ENCODE results near the gene IGF2BP3. TPM values are rescaled to one million over a fixed set of nuclear protein-coding genes. Genes with fewer than 3 reads are reported as not detected.

Gene IGF2BP3
- polyA plus RNA-seq, 1 donor (not counting 4 experiments of a cell fraction or from before 2014, with no cell fraction given): 22.3 TPM

DNA sequence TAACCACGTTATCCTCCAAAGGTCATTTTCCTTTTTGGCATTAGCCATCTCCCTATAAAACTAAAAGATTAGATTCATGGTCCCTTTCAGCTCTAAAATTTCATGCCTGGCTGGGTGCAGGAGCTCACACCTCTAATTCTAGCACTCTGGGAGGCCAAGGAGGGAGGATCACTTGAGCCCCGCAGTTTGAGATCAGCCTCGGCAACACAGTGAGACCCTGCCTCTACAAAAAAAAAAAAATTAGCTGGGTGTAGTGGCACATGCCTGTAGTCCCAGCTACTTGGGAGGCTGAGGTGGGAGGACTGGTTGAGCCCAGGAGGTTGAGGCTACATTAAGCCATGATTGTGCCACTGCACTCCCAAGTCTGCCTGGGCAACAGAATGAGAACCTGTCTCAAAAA, 114.1 kb downstream of the IGF2BP3 start:
- H3K36me3 ChIP-seq (ENCODE audit: control insufficient read depth in 2 of 2, extremely low read depth in 1 of 2, insufficient read depth in 2 of 2, low read length in 2 of 2): no peaks in the 10 kb centered on the region
- no peak overlapping the region for H2AFZ ChIP-seq (ENCODE audit: control insufficient read depth, low read length)
- TF ChIP-seq, protein P1, sequence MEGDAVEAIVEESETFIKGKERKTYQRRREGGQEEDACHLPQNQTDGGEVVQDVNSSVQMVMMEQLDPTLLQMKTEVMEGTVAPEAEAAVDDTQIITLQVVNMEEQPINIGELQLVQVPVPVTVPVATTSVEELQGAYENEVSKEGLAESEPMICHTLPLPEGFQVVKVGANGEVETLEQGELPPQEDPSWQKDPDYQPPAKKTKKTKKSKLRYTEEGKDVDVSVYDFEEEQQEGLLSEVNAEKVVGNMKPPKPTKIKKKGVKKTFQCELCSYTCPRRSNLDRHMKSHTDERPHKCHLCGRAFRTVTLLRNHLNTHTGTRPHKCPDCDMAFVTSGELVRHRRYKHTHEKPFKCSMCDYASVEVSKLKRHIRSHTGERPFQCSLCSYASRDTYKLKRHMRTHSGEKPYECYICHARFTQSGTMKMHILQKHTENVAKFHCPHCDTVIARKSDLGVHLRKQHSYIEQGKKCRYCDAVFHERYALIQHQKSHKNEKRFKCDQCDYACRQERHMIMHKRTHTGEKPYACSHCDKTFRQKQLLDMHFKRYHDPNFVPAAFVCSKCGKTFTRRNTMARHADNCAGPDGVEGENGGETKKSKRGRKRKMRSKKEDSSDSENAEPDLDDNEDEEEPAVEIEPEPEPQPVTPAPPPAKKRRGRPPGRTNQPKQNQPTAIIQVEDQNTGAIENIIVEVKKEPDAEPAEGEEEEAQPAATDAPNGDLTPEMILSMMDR (optimal IDR thresholded peaks at IDR 0.05 in 1 of 3, IDR thresholded peaks at IDR 0.05 in 1 of 3, conservative IDR thresholded peaks at IDR 0.05 in 1 of 3; ENCODE audit: extremely low read depth in 1 of 3, insufficient read depth in 2 of 3, low read length in 3 of 3): no peak
- no peak for TF ChIP-seq EZH2 (IDR thresholded peaks at IDR 0.05; ENCODE audit: low read length)
- H4K20me1 ChIP-seq (ENCODE audit: control insufficient read depth, extremely low read depth, insufficient read depth, low read length): peaks cover 3% of the 10 kb centered on the region
- no peak overlapping the region for H3K4me2 ChIP-seq (ENCODE audit: control insufficient read depth, extremely low read depth, insufficient read depth, low read depth, low read length)
- no peaks in the 10 kb centered on the region for H3K9me1 ChIP-seq (ENCODE audit: control insufficient read depth, extremely low read depth, insufficient read depth, low read length)
- H3K4me1 ChIP-seq (ENCODE audit: control insufficient read depth, extremely low read depth, insufficient read depth, low read length): peaks cover 16% of the 10 kb centered on the region
- H3K27me3 ChIP-seq (ENCODE audit: control insufficient read depth, extremely low read depth, insufficient read depth, low read length): no peaks in the 10 kb centered on the region
- no peaks in the 10 kb centered on the region for H3K79me2 ChIP-seq (ENCODE audit: control insufficient read depth, insufficient read depth, low read length)
- no peak overlapping the region for H3K4me3 ChIP-seq (ENCODE audit: control insufficient read depth in 2 of 3, extremely low read depth in 1 of 3, insufficient read depth in 2 of 3, low read depth in 1 of 3, low read length in 3 of 3)
- dilution Hi-C loops (cut with MboI; ENCODE audit: extremely low pct_ligation_motif_present, low sequenced_read_pairs): no loop called here
- DNase-seq (ENCODE audit: low read depth, low spot score) (no peak), FAIRE-seq (no peak)
- H3K9me3 ChIP-seq (ENCODE audit: control insufficient read depth, low read depth, low read length): no peaks in the 10 kb centered on the region
- H3K9ac ChIP-seq (ENCODE audit: control insufficient read depth, extremely low read depth, insufficient read depth, low read length): no peak overlapping the region
- no peak overlapping the region for H3K27ac ChIP-seq (ENCODE audit: control insufficient read depth, insufficient read depth, low read length)

DNA sequence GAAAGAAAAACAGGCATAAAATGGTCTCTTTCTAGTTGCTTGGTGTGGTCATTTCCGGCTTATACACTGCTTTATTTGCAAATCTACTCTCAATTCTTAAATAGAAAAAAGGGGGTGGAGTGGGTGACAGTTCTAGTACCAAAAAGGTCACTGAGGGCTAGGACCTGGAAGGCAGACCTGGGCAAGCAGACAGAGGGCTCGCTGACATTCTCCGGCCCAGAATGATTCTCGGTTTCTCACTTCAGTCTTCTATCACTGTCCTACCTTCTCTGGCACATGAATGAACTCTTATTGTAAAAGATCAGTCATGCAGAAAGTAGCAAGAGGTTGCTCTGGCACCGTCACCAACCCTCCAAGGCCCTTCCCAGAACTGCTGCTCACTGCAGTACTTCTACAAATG, 117.1 kb downstream of the IGF2BP3 start:
- no peak overlapping the region for H3K27ac ChIP-seq (ENCODE audit: control insufficient read depth, insufficient read depth, low read length)
- H2AFZ ChIP-seq (ENCODE audit: control insufficient read depth, low read length): no peak overlapping the region
- dilution Hi-C loops (cut with MboI; ENCODE audit: extremely low pct_ligation_motif_present, low sequenced_read_pairs): no loop called here
- no peaks in the 10 kb centered on the region for H3K9me1 ChIP-seq (ENCODE audit: control insufficient read depth, extremely low read depth, insufficient read depth, low read length)
- no peak for TF ChIP-seq EZH2 (IDR thresholded peaks at IDR 0.05; ENCODE audit: low read length)
- TF ChIP-seq, protein P1 (optimal IDR thresholded peaks at IDR 0.05 in 1 of 3, IDR thresholded peaks at IDR 0.05 in 1 of 3, conservative IDR thresholded peaks at IDR 0.05 in 1 of 3; ENCODE audit: extremely low read depth in 1 of 3, insufficient read depth in 2 of 3, low read length in 3 of 3): no peak
- H3K27me3 ChIP-seq (ENCODE audit: control insufficient read depth, extremely low read depth, insufficient read depth, low read length): no peaks in the 10 kb centered on the region
- FAIRE-seq (peak; percentile 5), DNase-seq (ENCODE audit: low read depth, low spot score) (no peak)
- no peaks in the 10 kb centered on the region for H3K36me3 ChIP-seq (ENCODE audit: control insufficient read depth in 2 of 2, extremely low read depth in 1 of 2, insufficient read depth in 2 of 2, low read length in 2 of 2)
- peaks cover 3% of the 10 kb centered on the region for H4K20me1 ChIP-seq (ENCODE audit: control insufficient read depth, extremely low read depth, insufficient read depth, low read length)
- no peaks in the 10 kb centered on the region for H3K79me2 ChIP-seq (ENCODE audit: control insufficient read depth, insufficient read depth, low read length)
- no peak overlapping the region for H3K9ac ChIP-seq (ENCODE audit: control insufficient read depth, extremely low read depth, insufficient read depth, low read length)
- no peak overlapping the region for H3K4me2 ChIP-seq (ENCODE audit: control insufficient read depth, extremely low read depth, insufficient read depth, low read depth, low read length)
- H3K4me1 ChIP-seq (ENCODE audit: control insufficient read depth, extremely low read depth, insufficient read depth, low read length): peaks cover 33% of the 10 kb centered on the region
- H3K4me3 ChIP-seq (ENCODE audit: control insufficient read depth in 2 of 3, extremely low read depth in 1 of 3, insufficient read depth in 2 of 3, low read depth in 1 of 3, low read length in 3 of 3): no peak overlapping the region
- H3K9me3 ChIP-seq (ENCODE audit: control insufficient read depth, low read depth, low read length): no peaks in the 10 kb centered on the region

Data from keratinocyte (primary cell).